ENCODE measurements around the gene RHOU. TPM values are rescaled to one million over a fixed set of nuclear protein-coding genes. Genes with fewer than 3 reads are reported as not detected.
A peak's percentile ranks its signal among the peaks of the same experiment; 100 is the strongest.

Gene RHOU
- total RNA-seq, 1 experiment from 2014 or later = 0.26 TPM

GRCh38 chr1:228723921-228724320 lies 11.4 kb upstream of the RHOU start:
- CTCF ChIA-PET = no interaction called here
- H3K9ac ChIP-seq (ENCODE audit: low read length) = no peak overlapping the region
- ATAC-seq = no peak
- no peaks in the 10 kb centered on the region for H3K36me3 ChIP-seq (ENCODE audit: low read depth, low read length)
- H3K79me2 ChIP-seq (ENCODE audit: low read length) = no peaks in the 10 kb centered on the region
- no peak overlapping the region for H3K27ac ChIP-seq (ENCODE audit: low read length)
- DNase-seq = no peak
- no peak overlapping the region for H2AFZ ChIP-seq (ENCODE audit: low read length)
- TF ChIP-seq EZH2phosphoT487 (IDR thresholded peaks at IDR 0.05; ENCODE audit: borderline replicate concordance, low read length) = no peak
- TF ChIP-seq, protein P1, sequence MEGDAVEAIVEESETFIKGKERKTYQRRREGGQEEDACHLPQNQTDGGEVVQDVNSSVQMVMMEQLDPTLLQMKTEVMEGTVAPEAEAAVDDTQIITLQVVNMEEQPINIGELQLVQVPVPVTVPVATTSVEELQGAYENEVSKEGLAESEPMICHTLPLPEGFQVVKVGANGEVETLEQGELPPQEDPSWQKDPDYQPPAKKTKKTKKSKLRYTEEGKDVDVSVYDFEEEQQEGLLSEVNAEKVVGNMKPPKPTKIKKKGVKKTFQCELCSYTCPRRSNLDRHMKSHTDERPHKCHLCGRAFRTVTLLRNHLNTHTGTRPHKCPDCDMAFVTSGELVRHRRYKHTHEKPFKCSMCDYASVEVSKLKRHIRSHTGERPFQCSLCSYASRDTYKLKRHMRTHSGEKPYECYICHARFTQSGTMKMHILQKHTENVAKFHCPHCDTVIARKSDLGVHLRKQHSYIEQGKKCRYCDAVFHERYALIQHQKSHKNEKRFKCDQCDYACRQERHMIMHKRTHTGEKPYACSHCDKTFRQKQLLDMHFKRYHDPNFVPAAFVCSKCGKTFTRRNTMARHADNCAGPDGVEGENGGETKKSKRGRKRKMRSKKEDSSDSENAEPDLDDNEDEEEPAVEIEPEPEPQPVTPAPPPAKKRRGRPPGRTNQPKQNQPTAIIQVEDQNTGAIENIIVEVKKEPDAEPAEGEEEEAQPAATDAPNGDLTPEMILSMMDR (conservative IDR thresholded peaks at IDR 0.05; ENCODE audit: low read depth, low read length) = no peak
- no peaks in the 10 kb centered on the region for H3F3A ChIP-seq (ENCODE audit: low read length, unreplicated experiment)
- no TSS peak for BruUV-seq (replicated peaks)
- no peaks in the 10 kb centered on the region for H3K4me1 ChIP-seq (ENCODE audit: insufficient read depth, low read length)
- no peak overlapping the region for H3K4me2 ChIP-seq (ENCODE audit: low read length)
- no peaks in the 10 kb centered on the region for H3K9me2 ChIP-seq (replicated peaks; ENCODE audit: low read length)
- intact Hi-C loops (cut with micrococcal nuclease) = no loop called here
- H3K9me3 ChIP-seq (ENCODE audit: low read length) = no peaks in the 10 kb centered on the region
- no peak overlapping the region for H3K4me3 ChIP-seq (ENCODE audit: low read length)
- H4K20me1 ChIP-seq (ENCODE audit: low read length) = no peaks in the 10 kb centered on the region
- H3K27me3 ChIP-seq (ENCODE audit: low read length) = peaks cover 21% of the 10 kb centered on the region; the same call in 1 of the 2 replicates
- POLR2A ChIA-PET (ENCODE audit: unreplicated experiment) = no interaction called here

GRCh38 chr1:228725178-228725577 lies 10.1 kb upstream of the RHOU start:
- no peaks in the 10 kb centered on the region for H3K36me3 ChIP-seq (ENCODE audit: low read depth, low read length)
- no peaks in the 10 kb centered on the region for H3K79me2 ChIP-seq (ENCODE audit: low read length)
- H3K9me3 ChIP-seq (ENCODE audit: low read length) = no peaks in the 10 kb centered on the region
- ChIA-PET POLR2A (ENCODE audit: unreplicated experiment) (no interaction called here), CTCF (no interaction called here)
- H3K27me3 ChIP-seq (ENCODE audit: low read length) = peaks cover 28% of the 10 kb centered on the region
- ATAC-seq (no peak), DNase-seq (no peak)
- no peaks in the 10 kb centered on the region for H3F3A ChIP-seq (ENCODE audit: low read length, unreplicated experiment)
- no peaks in the 10 kb centered on the region for H4K20me1 ChIP-seq (ENCODE audit: low read length)
- BruUV-seq (replicated peaks) = no TSS peak
- H3K27ac ChIP-seq (ENCODE audit: low read length) = no peak overlapping the region
- intact Hi-C loops (cut with micrococcal nuclease) = no loop called here
- no peak overlapping the region for H3K4me2 ChIP-seq (ENCODE audit: low read length)
- H2AFZ ChIP-seq (ENCODE audit: low read length) = no peak overlapping the region
- no peak overlapping the region for H3K4me3 ChIP-seq (ENCODE audit: low read length)
- H3K4me1 ChIP-seq (ENCODE audit: insufficient read depth, low read length) = no peaks in the 10 kb centered on the region
- TF ChIP-seq EZH2 (IDR thresholded peaks at IDR 0.05; ENCODE audit: low read length, unreplicated experiment) = no peak
- TF ChIP-seq, protein P1 (conservative IDR thresholded peaks at IDR 0.05; ENCODE audit: low read depth, low read length) = no peak
- no peak for TF ChIP-seq EZH2phosphoT487 (IDR thresholded peaks at IDR 0.05; ENCODE audit: borderline replicate concordance, low read length)
- H3K9ac ChIP-seq (ENCODE audit: low read length) = no peak overlapping the region
- no peaks in the 10 kb centered on the region for H3K9me2 ChIP-seq (replicated peaks; ENCODE audit: low read length)

DNA sequence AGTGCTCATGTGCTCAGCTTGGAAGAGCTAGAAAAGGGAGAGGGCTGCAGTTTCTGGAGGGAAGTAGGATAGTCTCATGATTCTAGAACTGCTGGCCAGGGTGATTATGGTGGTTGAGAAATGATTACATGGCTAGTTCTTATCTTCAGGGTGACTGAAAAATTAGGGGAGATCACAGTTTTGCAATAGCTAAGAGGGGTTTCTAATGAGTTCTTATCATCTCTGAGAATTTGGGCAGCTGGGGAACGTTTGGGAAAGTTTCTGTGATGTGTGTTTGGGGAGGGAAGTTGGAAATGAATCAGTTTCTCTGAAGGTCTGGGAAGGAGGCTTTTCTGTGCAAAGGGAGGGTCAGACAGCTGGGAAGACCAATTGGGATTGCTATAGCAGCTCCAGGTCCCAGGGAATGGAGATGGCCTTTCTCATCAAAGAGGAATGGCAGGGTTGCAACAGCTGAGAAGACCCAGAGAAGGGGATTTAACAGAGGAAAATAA lies 7.6 kb upstream of the RHOU start:
- H3K27me3 ChIP-seq (ENCODE audit: low read length) = peaks cover 50% of the 10 kb centered on the region

More for the DNA sequence above, 7.6 kb upstream of the RHOU start:
- no TSS peak for BruUV-seq (replicated peaks)
- ChIA-PET CTCF (no interaction called here), POLR2A (ENCODE audit: unreplicated experiment) (no interaction called here)
- Histone ChIP-seq H3K9me2 (replicated peaks; ENCODE audit: low read length) (no peaks in the 10 kb centered on the region), H3K79me2 (ENCODE audit: low read length) (no peaks in the 10 kb centered on the region), H3K9ac (ENCODE audit: low read length) (no peak overlapping the region), H4K20me1 (ENCODE audit: low read length) (no peaks in the 10 kb centered on the region), H3K36me3 (ENCODE audit: low read depth, low read length) (no peaks in the 10 kb centered on the region), H3K27ac (ENCODE audit: low read length) (no peak overlapping the region), H2AFZ (ENCODE audit: low read length) (no peak overlapping the region), H3K4me2 (ENCODE audit: low read length) (no peak overlapping the region), H3K4me3 (ENCODE audit: low read length) (no peak overlapping the region), H3K9me3 (ENCODE audit: low read length) (no peaks in the 10 kb centered on the region), H3F3A (ENCODE audit: low read length, unreplicated experiment) (no peaks in the 10 kb centered on the region), H3K4me1 (ENCODE audit: insufficient read depth, low read length) (no peaks in the 10 kb centered on the region)
- intact Hi-C loops (cut with micrococcal nuclease) = no loop called here
- DNase-seq (no peak), ATAC-seq (peak; percentile 11; the same call in 1 of the 2 replicates)
- TF ChIP-seq, protein P1 (conservative IDR thresholded peaks at IDR 0.05; ENCODE audit: low read depth, low read length) = no peak
- TF ChIP-seq EZH2 (IDR thresholded peaks at IDR 0.05; ENCODE audit: low read length, unreplicated experiment) (no peak), EZH2phosphoT487 (IDR thresholded peaks at IDR 0.05; ENCODE audit: borderline replicate concordance, low read length) (no peak)

Measured in PC-3 (cell line).